PC-9 (cell line): Measurements from ENCODE around the gene ARID5A.

Experiments
- CTCF ChIP-seq: fragments of 200-600 bp; sonication (generic); conservative IDR thresholded peaks from 2 replicates; pipeline ENCODE4 v1.6.1; 2017; ENCODE audit warnings: mixed run types, antibody characterized with exemption, mild to moderate bottlenecking, moderate library complexity
- EZH2 ChIP-seq: fragments of 200-600 bp; sonication (generic); IDR thresholded peaks from 2 replicates; pipeline ENCODE4 v1.8.0; 2017; ENCODE audit warnings: antibody characterized with exemption, low read depth

- TF ChIP-seq CTCF = no peak
- TF ChIP-seq EZH2 = no peak
Measured at GRCh38 chr2:96539215-96539920, 2.8 kb downstream of the ARID5A start.
